HEK293T (cell line): ENCODE results near the gene TMIE.

ENCODE experiments used
- CTCF ChIA-PET: fragments of 350-600 bp; formaldehyde crosslinking; extraction: SDS; loops from one replicate; lab custom pipeline; 2021; ENCODE audit warnings: antibody characterized with exemption, inconsistent platforms; lab: Yijun Ruan, JAX
- POLR2A ChIA-PET: fragments of 350-600 bp; formaldehyde crosslinking; extraction: SDS; loops from one replicate; lab custom pipeline; 2020; ENCODE audit warnings: antibody characterized with exemption, inconsistent platforms; lab: Yijun Ruan, JAX
- DNase-seq: peaks from one replicate; pipeline ENCODE4 v3.0.0; 2012; ENCODE audit warnings: mixed read lengths; ENCODE audit errors: extremely low spot score
- ARNT ChIP-seq: fragments of 450-650 bp; IDR thresholded peaks from 2 replicates; pipeline ENCODE4 v1.6.1; 2017; ENCODE audit warnings: mild to moderate bottlenecking
- BHLHE40 ChIP-seq: fragments of 450-650 bp; IDR thresholded peaks from 2 replicates; pipeline ENCODE4 v1.6.1; 2016; ENCODE audit warnings: mild to moderate bottlenecking, moderate library complexity, borderline replicate concordance
- CTBP1 ChIP-seq: fragments of 450-650 bp; IDR thresholded peaks from 2 replicates; pipeline ENCODE4 v1.6.1; 2016; ENCODE audit warnings: borderline replicate concordance
- ELF4 ChIP-seq: fragments of 450-650 bp; IDR thresholded peaks from 2 replicates; pipeline ENCODE4 v1.6.1; 2017; ENCODE audit warnings: antibody characterized with exemption
- FOXA1 ChIP-seq: fragments of 450-650 bp; IDR thresholded peaks from 2 replicates; pipeline ENCODE4 v1.6.1; 2016; ENCODE audit warnings: mild to moderate bottlenecking
- FOXK2 ChIP-seq: fragments of 450-650 bp; IDR thresholded peaks from 2 replicates; pipeline ENCODE4 v1.6.1; 2016; ENCODE audit warnings: mild to moderate bottlenecking
- FOXM1 ChIP-seq: fragments of 450-650 bp; IDR thresholded peaks from 2 replicates; pipeline ENCODE4 v1.6.1; 2017; ENCODE audit warnings: mild to moderate bottlenecking, borderline replicate concordance
- HDGF ChIP-seq: fragments of 450-650 bp; IDR thresholded peaks from 2 replicates; pipeline ENCODE4 v1.6.1; 2017; ENCODE audit warnings: antibody characterized with exemption, borderline replicate concordance
- L3MBTL2 ChIP-seq: fragments of 450-650 bp; conservative IDR thresholded peaks from 2 replicates; pipeline ENCODE4 v1.6.1; 2016; ENCODE audit warnings: mild to moderate bottlenecking
- LEF1 ChIP-seq: fragments of 450-650 bp; IDR thresholded peaks from 2 replicates; pipeline ENCODE4 v1.6.1; 2017; ENCODE audit warnings: mild to moderate bottlenecking, borderline replicate concordance
- NFRKB ChIP-seq: fragments of 450-650 bp; IDR thresholded peaks from 2 replicates; pipeline ENCODE4 v1.6.1; 2016; ENCODE audit warnings: mild to moderate bottlenecking, moderate library complexity
- SP1 ChIP-seq: fragments of 450-650 bp; IDR thresholded peaks from 2 replicates; pipeline ENCODE4 v1.6.1; 2017
- SUZ12 ChIP-seq: fragments of 450-650 bp; IDR thresholded peaks from 2 replicates; pipeline ENCODE4 v1.6.1; 2016; ENCODE audit warnings: mild to moderate bottlenecking
- TARDBP ChIP-seq: fragments of 450-650 bp; IDR thresholded peaks from 2 replicates; pipeline ENCODE4 v1.6.1; 2016
- ZNF384 ChIP-seq: fragments of 450-650 bp; IDR thresholded peaks from 2 replicates; pipeline ENCODE4 v1.6.1; 2016
- TF ChIP-seq, protein P1 (sequence below): fragments of 450-650 bp; IDR thresholded peaks from 2 replicates; pipeline ENCODE4 v1.6.1; 2016

TMIE gene

DNA sequence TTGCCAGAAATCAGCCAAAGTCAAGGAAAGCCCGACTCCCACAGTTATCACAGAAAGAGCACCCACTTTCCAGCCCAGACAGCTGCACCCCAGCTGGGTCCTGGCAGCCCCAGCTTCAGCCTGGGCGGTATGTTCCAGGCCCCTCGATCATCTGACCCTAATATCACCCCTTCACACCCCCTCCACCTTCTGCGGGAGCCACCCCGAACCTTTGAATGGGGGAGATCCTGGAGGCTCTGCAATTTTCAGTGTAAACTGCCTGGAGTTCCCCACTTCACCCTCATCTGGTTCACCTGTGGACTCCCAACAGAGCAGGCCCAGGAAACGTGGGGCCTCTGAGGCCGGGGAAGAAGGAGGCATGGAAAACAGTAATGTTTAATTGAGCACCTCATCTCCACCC lies 10.6 kb downstream of the TMIE start:
- DNase-seq, result no peak
- no peak for TF ChIP-seq LEF1
- TF ChIP-seq FOXA1, result no peak
- TF ChIP-seq NFRKB, result no peak
- TF ChIP-seq CTBP1, result no peak
- no peak for TF ChIP-seq L3MBTL2
- TF ChIP-seq ZNF384, result no peak
- TF ChIP-seq FOXK2, result no peak
- ChIA-PET POLR2A (no interaction called here), CTCF (no interaction called here)

DNA sequence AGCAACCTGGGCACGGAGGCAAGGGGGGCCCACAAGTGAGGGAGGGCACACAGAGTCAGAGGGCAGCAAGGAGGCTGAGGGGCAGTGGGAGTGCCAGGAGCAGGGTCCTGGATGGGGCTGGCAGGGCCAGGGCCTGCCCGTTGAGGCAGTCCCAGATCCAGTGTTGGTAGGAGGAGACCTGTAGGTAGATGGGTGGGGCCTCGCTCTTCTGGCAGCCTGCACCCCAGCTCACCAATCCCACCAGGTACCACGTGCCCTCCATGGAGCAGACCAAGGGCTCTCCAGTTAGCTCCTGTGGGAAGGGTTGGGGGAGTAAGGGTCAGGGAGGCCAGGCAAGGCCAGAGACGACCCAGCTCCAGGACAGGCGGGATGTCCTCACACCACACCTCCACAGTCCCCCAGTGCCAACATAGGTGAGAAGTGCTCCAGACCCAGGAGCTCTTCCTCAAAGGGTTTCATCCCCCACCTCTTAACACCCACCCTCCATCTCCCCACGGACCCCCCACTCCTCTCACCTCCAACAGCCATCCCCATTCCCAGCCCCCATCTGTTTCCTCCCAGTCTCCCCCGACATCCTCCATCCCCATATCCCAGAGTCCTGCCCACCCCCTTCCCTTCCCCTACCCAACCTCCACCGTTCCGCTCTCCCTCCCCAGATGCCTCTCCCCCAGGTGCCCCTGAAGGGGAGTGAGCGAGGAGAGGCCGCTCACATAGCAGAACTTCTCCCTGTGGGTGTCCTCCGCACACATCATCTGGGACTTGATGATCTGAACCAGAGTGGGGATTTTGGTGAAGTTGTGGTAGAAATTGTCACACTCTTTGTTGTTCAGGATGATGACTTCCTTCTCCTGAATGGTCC lies 11.2 kb downstream of the TMIE start:
- CTCF ChIA-PET, result interaction anchor here (1.4 kb wide), 1 partner anchor 182 kb away, joined by 4 read pairs; no protein-coding TSS in a partner anchor

DNA sequence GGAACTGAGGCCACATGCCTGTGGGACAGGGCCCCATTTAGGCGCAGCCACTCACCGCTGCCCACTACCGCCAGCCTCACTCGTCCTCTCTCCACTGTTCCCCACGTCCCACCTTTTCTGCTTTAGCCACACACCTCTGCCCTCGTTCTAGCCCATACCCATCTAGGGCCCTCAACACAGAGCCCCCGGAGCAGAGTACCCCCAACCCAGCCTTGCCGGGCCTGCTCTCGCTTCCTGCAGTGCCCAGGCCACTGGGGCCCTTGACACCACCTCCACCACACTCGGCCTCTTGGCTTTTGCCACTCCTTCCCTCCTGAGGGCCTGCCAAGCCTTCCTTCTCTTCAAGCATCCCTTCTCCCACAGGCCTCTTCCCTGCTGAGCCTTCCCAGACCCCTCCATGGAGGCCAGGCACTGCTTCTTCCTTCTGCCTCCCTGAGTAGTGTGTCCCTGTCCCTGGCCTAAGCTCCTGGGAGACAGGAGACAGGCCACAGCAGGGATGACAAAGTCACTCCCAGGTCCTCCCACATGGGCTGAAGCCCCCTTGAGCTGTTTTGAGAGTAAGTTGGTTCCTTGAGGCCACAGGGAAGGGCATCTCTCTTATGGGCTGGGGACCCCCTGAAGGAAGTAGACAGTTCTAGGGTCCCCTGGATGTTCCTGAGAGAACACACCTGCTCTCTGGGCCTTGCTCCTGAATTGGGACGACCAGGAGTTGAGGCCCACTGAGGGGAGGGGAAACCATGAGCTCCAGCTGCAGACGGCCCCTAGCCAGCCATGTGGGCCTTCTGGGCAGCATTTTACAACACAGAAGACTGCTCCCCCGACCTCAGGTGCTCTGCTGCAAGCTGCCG lies 12.1 kb downstream of the TMIE start:
- no peak for DNase-seq
- TF ChIP-seq SUZ12 (no peak), FOXA1 (no peak), FOXK2 (no peak), ARNT (no peak), ELF4 (no peak), LEF1 (no peak), TARDBP (no peak), BHLHE40 (no peak), NFRKB (no peak), FOXM1 (no peak), CTBP1 (no peak), L3MBTL2 (no peak), SP1 (no peak), ZNF384 (no peak), HDGF (no peak)
- TF ChIP-seq, protein P1, sequence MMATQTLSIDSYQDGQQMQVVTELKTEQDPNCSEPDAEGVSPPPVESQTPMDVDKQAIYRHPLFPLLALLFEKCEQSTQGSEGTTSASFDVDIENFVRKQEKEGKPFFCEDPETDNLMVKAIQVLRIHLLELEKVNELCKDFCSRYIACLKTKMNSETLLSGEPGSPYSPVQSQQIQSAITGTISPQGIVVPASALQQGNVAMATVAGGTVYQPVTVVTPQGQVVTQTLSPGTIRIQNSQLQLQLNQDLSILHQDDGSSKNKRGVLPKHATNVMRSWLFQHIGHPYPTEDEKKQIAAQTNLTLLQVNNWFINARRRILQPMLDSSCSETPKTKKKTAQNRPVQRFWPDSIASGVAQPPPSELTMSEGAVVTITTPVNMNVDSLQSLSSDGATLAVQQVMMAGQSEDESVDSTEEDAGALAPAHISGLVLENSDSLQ, result no peak
- CTCF ChIA-PET, result interaction anchor here (1.4 kb wide), 1 partner anchor 181 kb away, joined by 4 read pairs; no protein-coding TSS in a partner anchor
- POLR2A ChIA-PET, result no interaction called here

More for the DNA sequence above, 11.2 kb downstream of the TMIE start:
- no peak for TF ChIP-seq HDGF
- no peak for TF ChIP-seq SUZ12
- no peak for TF ChIP-seq L3MBTL2
- no peak for TF ChIP-seq TARDBP
- no peak for TF ChIP-seq ELF4
- TF ChIP-seq LEF1, result no peak
- no peak for TF ChIP-seq FOXK2
- TF ChIP-seq FOXM1, result no peak
- TF ChIP-seq, protein P1, result no peak
- no peak for TF ChIP-seq NFRKB
- no peak for TF ChIP-seq SP1
- no peak for TF ChIP-seq ZNF384
- TF ChIP-seq BHLHE40, result no peak
- no peak for TF ChIP-seq ARNT
- no peak for TF ChIP-seq FOXA1
- TF ChIP-seq CTBP1, result no peak
- DNase-seq, result no peak
- POLR2A ChIA-PET, result no interaction called here

DNA sequence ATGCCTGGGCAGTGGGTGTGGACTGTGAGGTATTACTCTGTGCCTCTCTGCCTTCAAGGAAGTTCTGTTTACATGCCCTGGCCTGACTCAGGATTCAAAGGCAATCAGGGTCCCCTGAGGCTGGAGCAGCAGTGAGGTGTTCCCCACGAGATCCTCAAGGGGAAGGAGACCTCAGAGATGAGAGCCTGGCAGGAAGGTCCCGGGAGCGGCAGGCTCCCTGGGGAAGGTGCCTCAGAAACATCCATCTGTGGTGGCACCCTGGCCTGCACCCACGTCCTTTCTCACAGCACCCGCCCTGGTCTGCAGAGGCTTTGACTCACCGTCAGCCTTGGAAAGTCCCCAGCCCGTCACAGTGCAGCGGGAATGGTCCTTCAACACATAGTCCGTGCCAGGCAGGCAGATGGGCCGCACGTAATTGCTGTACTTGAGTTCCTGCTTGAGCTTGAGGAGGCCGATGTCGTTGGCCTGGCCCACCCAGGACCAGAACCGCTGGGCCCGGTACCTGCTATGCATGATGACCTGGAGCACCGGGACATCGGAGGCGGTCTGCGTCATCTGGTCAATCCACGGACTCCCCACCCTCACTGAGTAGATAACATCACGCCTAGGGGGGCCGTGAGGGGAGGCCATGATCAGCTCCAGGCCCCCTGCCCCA lies 12.8 kb downstream of the TMIE start:
- no peak for DNase-seq
- CTCF ChIA-PET, result interaction anchor here (1.4 kb wide), 1 partner anchor 181 kb away, joined by 4 read pairs; no protein-coding TSS in a partner anchor
- no peak for TF ChIP-seq SUZ12
- TF ChIP-seq L3MBTL2, result no peak
- TF ChIP-seq, protein P1, result no peak
- TF ChIP-seq CTBP1, result no peak
- no peak for TF ChIP-seq FOXA1
- no peak for TF ChIP-seq HDGF
- TF ChIP-seq NFRKB, result no peak
- no peak for TF ChIP-seq ARNT
- TF ChIP-seq SP1, result no peak
- no peak for TF ChIP-seq ZNF384
- TF ChIP-seq BHLHE40, result no peak
- TF ChIP-seq TARDBP, result no peak
- TF ChIP-seq ELF4, result no peak
- no peak for TF ChIP-seq LEF1
- TF ChIP-seq FOXK2, result no peak
- no peak for TF ChIP-seq FOXM1
- POLR2A ChIA-PET, result no interaction called here
